ENCODE results near the gene BUB1B. TPM values are rescaled to one million over a fixed set of nuclear protein-coding genes. Genes with fewer than 3 reads are reported as not detected.

BUB1B gene
- total and polyA plus RNA-seq, 9 of the 15 experiments (the other 6 are each of a cell fraction or from before 2014, with no cell fraction given) = 28.7 to 113 (median 82.2) TPM

DNA sequence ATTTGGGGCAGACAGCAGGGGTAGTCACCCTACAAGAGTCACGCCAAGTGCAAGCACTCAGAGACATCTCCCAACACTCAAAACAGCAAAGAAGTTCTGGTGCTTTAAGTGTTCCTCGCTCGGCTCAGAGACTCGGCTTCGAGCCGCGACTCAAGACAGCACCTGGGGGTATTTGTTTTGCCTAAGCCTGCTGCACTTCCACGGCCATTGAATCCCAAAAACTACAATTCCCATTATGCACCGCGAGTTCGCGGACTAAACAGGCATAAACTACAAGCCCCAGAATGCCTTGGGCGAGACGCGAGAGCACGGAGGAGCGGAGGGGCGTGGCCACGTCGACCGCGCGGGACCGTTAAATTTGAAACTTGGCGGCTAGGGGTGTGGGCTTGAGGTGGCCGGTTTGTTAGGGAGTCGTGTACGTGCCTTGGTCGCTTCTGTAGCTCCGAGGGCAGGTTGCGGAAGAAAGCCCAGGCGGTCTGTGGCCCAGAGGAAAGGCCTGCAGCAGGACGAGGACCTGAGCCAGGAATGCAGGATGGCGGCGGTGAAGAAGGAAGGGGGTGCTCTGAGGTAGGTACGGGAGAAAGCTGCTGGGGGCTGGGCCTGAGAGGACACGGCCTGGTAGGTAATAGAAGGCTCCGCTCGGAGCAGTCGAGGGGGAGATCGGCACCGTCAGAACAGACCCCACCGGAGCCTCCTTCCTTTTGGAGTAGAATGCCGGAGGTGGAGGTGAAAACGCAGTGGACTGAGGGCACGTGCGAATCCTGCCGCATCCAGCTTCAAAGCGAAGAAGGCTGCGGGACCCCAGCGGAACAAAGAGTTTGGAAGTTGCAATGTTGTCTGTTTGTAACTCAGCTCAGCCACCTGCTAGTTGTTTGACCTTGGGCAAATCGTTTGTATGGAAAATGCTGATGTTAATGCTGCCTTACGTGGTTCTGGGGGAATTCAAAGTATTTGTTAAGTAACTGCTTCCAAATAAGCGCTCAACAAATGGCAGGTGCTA, at the start of gene BUB1B (continued):
- TF ChIP-seq, protein P1, sequence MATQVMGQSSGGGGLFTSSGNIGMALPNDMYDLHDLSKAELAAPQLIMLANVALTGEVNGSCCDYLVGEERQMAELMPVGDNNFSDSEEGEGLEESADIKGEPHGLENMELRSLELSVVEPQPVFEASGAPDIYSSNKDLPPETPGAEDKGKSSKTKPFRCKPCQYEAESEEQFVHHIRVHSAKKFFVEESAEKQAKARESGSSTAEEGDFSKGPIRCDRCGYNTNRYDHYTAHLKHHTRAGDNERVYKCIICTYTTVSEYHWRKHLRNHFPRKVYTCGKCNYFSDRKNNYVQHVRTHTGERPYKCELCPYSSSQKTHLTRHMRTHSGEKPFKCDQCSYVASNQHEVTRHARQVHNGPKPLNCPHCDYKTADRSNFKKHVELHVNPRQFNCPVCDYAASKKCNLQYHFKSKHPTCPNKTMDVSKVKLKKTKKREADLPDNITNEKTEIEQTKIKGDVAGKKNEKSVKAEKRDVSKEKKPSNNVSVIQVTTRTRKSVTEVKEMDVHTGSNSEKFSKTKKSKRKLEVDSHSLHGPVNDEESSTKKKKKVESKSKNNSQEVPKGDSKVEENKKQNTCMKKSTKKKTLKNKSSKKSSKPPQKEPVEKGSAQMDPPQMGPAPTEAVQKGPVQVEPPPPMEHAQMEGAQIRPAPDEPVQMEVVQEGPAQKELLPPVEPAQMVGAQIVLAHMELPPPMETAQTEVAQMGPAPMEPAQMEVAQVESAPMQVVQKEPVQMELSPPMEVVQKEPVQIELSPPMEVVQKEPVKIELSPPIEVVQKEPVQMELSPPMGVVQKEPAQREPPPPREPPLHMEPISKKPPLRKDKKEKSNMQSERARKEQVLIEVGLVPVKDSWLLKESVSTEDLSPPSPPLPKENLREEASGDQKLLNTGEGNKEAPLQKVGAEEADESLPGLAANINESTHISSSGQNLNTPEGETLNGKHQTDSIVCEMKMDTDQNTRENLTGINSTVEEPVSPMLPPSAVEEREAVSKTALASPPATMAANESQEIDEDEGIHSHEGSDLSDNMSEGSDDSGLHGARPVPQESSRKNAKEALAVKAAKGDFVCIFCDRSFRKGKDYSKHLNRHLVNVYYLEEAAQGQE (IDR thresholded peaks at IDR 0.05; ENCODE audit: borderline replicate concordance) = 0 out of 2 replicates have a peak, but pooled peaks have one; percentile 14
- TF ChIP-seq, protein P1 (CRISPR knock-in tag; IDR thresholded peaks at IDR 0.05; ENCODE audit: low read depth) = 0 out of 2 replicates have a peak, but pooled peaks have one; percentile 34
- TF ChIP-seq ARID1B (IDR thresholded peaks at IDR 0.05) (peak; percentile 36; the same call in 1 of the 2 replicates), RBM25 (IDR thresholded peaks at IDR 0.05; ENCODE audit: low read depth, low read length, severe bottlenecking) (no peak), SAP30 (IDR thresholded peaks at IDR 0.05; ENCODE audit: borderline replicate concordance, insufficient read depth, low read depth, low read length, poor library complexity, severe bottlenecking) (peak; percentile 99), MXI1 (IDR thresholded peaks at IDR 0.05; ENCODE audit: low read depth, low read length) (peak; percentile 48), ELF1 (tag; IDR thresholded peaks at IDR 0.05) (peak; percentile 43), SIN3B (IDR thresholded peaks at IDR 0.05; ENCODE audit: low read depth) (peak; percentile 60), SUPT5H (IDR thresholded peaks at IDR 0.05) (peak; percentile 96), KAT8 (IDR thresholded peaks at IDR 0.05; ENCODE audit: low read depth) (no peak)
- TF ChIP-seq, protein P2, sequence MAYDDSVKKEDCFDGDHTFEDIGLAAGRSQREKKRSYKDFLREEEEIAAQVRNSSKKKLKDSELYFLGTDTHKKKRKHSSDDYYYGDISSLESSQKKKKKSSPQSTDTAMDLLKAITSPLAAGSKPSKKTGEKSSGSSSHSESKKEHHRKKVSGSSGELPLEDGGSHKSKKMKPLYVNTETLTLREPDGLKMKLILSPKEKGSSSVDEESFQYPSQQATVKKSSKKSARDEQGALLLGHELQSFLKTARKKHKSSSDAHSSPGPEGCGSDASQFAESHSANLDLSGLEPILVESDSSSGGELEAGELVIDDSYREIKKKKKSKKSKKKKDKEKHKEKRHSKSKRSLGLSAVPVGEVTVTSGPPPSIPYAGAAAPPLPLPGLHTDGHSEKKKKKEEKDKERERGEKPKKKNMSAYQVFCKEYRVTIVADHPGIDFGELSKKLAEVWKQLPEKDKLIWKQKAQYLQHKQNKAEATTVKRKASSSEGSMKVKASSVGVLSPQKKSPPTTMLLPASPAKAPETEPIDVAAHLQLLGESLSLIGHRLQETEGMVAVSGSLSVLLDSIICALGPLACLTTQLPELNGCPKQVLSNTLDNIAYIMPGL (CRISPR knock-in tag; IDR thresholded peaks at IDR 0.05) = 0 out of 2 replicates have a peak, but pooled peaks have one; percentile 7

Data from K562 (cell line).